Esophagus (tissue), 2 donors: Measurements from ENCODE around the gene ZNF792. TPM values are rescaled to one million over a fixed set of nuclear protein-coding genes. Genes with fewer than 3 reads are reported as not detected.
"Not testable (repeated sequence)": the region's sequence is repeated elsewhere in the genome, so short reads cannot be mapped to it uniquely, and the experiment has no call there.

Source experiments
- H3K27ac ChIP-seq, 2 donors: one replicate each; pipeline ENCODE4 v1.5.1; 2013; ENCODE audit warnings: low read depth in 2 of 2, mild to moderate bottlenecking in 2 of 2, inconsistent platforms in 1 of 2, low read length in 1 of 2, moderate library complexity in 1 of 2
- H3K27me3 ChIP-seq, 2 donors: one replicate each; pipeline ENCODE4 v1.6.1; 2013; ENCODE audit warnings: low read length in 2 of 2, control low read depth in 1 of 2, mild to moderate bottlenecking in 1 of 2; ENCODE audit not compliant: insufficient read depth in 2 of 2, control insufficient read depth in 1 of 2
- H3K36me3 ChIP-seq, 2 donors: one replicate each; pipeline ENCODE4 v1.6.1; 2013; ENCODE audit warnings: low read length in 1 of 2; ENCODE audit not compliant: control insufficient read depth in 2 of 2, insufficient read depth in 2 of 2
- H3K4me1 ChIP-seq, 2 donors: one replicate each; pipeline ENCODE4 v1.6.1; 2013; ENCODE audit warnings: low read length in 1 of 2; ENCODE audit not compliant: control insufficient read depth in 2 of 2, insufficient read depth in 2 of 2
- H3K4me3 ChIP-seq, 2 donors: one replicate each; pipeline ENCODE4 v1.5.1; 2013; ENCODE audit warnings: low read length in 2 of 2, mild to moderate bottlenecking in 2 of 2, low read depth in 1 of 2, moderate library complexity in 1 of 2
- H3K9me3 ChIP-seq, 2 donors: one replicate each; pipeline ENCODE4 v1.6.1; 2013; ENCODE audit warnings: mild to moderate bottlenecking in 2 of 2, low read depth in 1 of 2, low read length in 1 of 2, moderate library complexity in 1 of 2; ENCODE audit not compliant: control insufficient read depth in 2 of 2, insufficient read depth in 1 of 2
- WGBS, 2 donors: extraction: QIAGEN DNeasy Blood & Tissue Kit; methylation state at CpG; one replicate each; pipeline ENCODE4 v1.1.7; 2013; 5-methylcytosine and 5-hydroxymethylcytosine counted together
- polyA plus RNA-seq, 2 donors: library from polyadenylated mRNA; stranded (reverse); fragments of 200-250 nt; gene quantifications; one replicate each; pipeline ENCODE4 v1.2.3, GENCODE V29; 2013
- donor health status: healthy with polysubstance abuse.
- donor health status: Bipolar disorder and iron deficiency.

ZNF792 gene
- under 1 TPM; 0.41 to 0.65 TPM for polyA plus RNA-seq

DNA sequence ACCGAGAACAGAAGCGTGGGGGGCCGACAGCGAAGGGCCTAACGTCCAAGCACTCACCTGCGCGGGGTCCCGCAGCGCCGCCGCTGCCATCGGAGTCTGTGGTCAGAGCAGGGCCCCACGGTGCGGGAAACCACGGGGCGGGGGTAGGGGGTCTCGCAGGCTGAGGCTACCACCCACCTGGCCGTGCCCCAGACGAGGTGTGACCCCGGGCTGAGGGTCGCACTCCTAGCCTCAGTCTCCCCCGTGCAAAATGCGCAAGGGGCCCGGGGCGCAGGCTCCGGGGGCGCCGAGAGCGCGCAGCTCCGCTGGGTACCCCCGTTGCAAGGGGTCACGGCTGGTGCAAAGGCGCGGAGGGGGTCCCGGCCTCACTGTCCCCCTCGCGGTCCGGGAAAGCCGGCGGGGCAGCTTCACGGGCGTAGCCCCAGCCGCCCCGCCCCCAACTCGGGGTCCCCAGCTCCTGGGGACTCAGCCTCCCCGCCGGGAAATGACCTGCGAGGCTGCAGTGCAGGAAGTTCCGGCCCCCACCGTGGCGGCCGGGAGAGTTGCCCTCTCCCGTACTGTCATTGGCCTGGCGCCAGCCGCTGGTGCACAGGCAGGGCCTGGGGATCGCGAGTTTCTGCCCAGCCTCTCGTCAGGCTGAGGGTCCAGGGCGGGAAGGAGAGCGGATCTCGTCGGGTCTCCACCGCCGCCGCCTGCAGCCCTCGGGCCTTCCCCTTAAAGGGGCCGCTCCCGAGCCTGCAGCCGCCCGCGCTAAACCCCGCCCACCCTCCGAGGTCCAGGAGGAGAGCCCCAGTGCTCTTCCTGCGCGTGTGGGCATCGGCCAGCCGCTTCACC lies at the start of gene ZNF792:
Gene ZNF792 (minus strand): TSS at position 657 of the 834 bp plus-strand sequence. CDS start 567 bp downstream, at position 90.
- Histone ChIP-seq H3K4me1 (peaks cover 0 to 10% of the 10 kb centered on the region in 2 donors), H3K4me3 (peak within 1 kb of the TSS; percentile 74 to 81), H3K27ac (peak within 1 kb of the TSS; percentile 25 to 54), H3K36me3 (peaks cover 13 to 21% of the 10 kb centered on the region in 2 donors), H3K9me3 (peaks cover 12 to 29% of the 10 kb centered on the region in 2 donors), H3K27me3 (no peaks in the 10 kb centered on the region)
- WGBS, 2 donors: 0 to 1% methylated on average over 63 to 78 of the region's 78 CpGs

DNA sequence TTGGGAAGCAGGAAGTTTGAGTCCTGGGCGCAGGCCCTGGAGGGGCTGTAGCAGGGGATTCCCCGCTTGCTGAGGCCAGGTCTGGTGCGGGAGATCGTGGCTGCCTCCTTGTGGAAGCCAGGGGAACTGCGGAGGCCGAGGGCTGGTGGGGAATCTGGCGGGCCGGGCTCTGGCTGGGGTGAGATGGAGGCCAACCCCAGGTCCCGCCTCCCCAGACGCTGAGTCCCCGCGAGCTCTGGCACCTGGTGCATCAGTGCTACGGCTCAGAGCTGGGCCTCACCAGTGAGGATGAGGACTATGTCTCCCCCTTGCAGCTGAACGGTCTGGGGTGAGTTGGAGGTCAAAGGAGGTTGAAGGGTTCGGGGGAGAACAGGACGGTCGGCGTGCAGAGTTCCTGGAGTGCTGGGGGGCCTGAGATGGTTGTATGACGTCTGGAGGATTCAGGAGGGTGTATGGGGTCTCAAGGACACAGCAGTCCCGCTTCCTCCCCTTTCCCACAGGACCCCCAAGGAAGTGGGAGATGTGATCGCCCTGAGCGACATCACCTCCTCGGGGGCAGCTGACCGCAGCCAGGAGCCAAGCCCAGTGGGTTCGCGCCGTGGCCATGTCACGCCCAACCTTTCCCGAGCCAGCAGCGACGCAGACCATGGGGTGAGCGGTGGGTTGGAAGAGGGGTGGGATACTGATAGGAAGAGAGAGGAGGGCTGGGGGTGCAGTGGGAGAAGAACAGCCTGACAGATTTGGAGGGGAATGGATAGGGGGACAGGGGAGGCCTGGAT lies 49.2 kb upstream of the ZNF792 start:
- H3K36me3 ChIP-seq: peaks cover 4 to 15% of the 10 kb centered on the region in 2 donors
- no peaks in the 10 kb centered on the region for H3K9me3 ChIP-seq
- H3K27ac ChIP-seq: peak overlapping the region in 1 of 2 donors; percentile 6
- 53 to 55% methylated on average over 32 of the region's 32 CpGs for WGBS, 2 donors
- no peak overlapping the region for H3K4me3 ChIP-seq
- no peaks in the 10 kb centered on the region for H3K27me3 ChIP-seq
- H3K4me1 ChIP-seq: peaks cover 0 to 5% of the 10 kb centered on the region in 2 donors

DNA sequence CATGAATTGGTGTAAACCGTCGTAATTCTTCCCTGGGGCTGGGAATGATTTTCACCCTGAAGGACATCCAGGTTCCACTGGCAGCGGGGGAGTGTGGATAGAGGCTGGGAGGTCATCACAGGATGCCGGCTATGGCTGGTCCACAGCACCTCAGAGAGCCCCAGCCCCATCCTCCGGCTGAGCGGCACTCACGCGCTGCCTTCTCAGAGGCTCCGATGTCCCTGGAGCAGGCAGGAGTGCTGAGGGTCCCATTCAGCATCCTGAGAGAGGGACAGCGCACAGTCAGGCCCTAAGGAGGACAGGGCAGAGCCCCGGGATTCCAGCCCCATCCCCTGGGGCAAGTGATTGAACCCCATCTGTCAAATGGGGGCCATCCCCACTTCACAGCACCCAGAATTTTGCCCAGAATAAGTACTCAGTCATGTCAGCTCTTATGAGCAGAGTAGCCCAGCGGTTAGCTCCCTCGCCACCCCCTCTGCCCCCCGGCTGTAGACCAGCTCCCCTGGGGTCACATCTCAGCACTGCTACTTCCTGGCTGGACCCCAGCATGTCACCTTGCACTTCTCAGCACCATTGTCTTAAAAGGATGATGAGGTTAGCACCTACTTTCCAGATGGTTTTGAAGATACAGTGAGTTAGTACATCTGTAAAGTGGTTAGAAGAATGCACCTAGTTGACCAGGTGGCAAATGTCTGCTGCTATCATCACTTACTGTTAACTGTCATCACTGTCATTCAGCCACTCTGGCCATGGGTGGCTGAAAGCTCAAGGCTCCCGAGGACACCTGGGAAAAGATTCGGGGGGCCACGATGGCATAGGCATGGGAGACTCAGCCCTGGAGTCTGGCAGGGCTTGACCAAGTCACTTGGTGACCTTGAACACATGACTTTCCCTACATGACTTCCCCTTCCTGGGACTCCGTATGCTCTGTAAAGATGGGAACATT lies 48.0 kb upstream of the ZNF792 start:
- Histone ChIP-seq H3K27me3 (no peaks in the 10 kb centered on the region), H3K4me1 (peaks cover 0 to 5% of the 10 kb centered on the region in 2 donors), H3K36me3 (peaks cover 0 to 15% of the 10 kb centered on the region in 2 donors), H3K9me3 (no peaks in the 10 kb centered on the region), H3K4me3 (no peak overlapping the region), H3K27ac (peak overlapping the region in 1 of 2 donors; percentile 37)
- 85 to 86% methylated on average over 18 of the region's 18 CpGs for WGBS, 2 donors

DNA sequence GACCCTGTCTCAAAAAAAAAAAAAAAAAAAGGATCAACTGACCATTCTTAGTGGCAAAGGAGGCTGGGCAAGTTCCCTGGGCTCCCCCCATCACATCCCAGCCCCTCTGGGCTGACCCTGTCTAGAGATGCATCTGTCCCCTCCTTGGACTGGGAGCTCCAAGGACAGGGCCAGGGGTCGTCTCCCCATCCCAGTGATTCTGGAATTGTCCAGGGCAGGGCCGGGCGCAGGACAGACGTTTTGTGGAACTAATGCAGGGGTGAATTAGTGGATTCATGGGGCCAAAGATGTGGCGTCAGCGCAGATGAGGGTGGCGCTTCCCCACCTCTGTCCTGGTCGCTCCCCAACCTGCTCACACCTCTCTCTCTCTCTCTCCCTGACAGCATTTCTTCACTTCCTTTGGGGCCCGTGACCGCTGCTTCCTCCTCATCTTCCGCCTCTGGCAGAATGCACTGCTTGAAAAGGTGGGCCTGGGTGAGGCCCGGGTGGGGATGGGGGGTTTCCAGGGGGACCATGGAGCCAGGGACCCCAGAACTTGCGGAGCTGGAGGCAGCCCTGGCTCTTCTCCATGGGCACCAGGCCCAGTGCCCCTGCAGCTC lies 47.2 kb upstream of the ZNF792 start:
- WGBS, 2 donors: 79 to 81% methylated on average over 13 of the region's 13 CpGs
- H3K9me3 ChIP-seq: no peaks in the 10 kb centered on the region
- H3K36me3 ChIP-seq: peaks cover 0 to 15% of the 10 kb centered on the region in 2 donors
- H3K4me3 ChIP-seq: no peak overlapping the region
- H3K4me1 ChIP-seq: peaks cover 0 to 5% of the 10 kb centered on the region in 2 donors
- H3K27me3 ChIP-seq: no peaks in the 10 kb centered on the region
- H3K27ac ChIP-seq: no peak overlapping the region

- Histone ChIP-seq H3K36me3 (peaks cover 0 to 10% of the 10 kb centered on the region in 2 donors), H3K27ac (no peak overlapping the region), H3K4me3 (no peak overlapping the region), H3K27me3 (no peaks in the 10 kb centered on the region), H3K4me1 (peaks cover 0 to 6% of the 10 kb centered on the region in 2 donors), H3K9me3 (no peaks in the 10 kb centered on the region)
- 89 to 92% methylated on average over 36 of the region's 36 CpGs for WGBS, 2 donors
These were observed 45.7 kb upstream of the ZNF792 start for GRCh38 chr19:35009424-35010415.

DNA sequence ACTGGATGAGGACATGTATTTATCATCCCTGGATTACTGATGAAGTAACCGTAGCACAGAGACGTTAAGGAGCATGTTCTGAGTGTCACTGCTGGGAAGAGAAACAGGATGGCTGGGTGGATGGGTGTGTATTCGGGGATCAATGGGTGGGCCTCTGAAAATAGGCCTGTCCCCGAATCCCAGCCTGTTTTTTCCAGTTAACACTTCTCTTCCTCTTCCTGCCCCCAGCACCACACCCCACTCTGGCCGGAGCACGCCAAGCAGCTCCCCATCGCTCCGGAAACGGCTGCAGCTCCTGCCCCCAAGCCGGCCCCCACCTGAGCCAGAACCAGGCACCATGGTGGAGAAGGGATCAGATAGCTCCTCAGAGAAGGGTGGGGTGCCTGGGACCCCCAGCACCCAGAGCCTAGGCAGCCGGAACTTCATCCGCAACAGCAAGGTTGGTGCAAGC lies 44.9 kb upstream of the ZNF792 start:
- Histone ChIP-seq H3K27ac (no peak overlapping the region), H3K9me3 (no peaks in the 10 kb centered on the region), H3K27me3 (no peaks in the 10 kb centered on the region), H3K4me1 (peaks cover 0 to 6% of the 10 kb centered on the region in 2 donors), H3K36me3 (peaks cover 0 to 10% of the 10 kb centered on the region in 2 donors), H3K4me3 (no peak overlapping the region)
- WGBS, 2 donors: 74 to 87% methylated on average over 12 of the region's 12 CpGs

DNA sequence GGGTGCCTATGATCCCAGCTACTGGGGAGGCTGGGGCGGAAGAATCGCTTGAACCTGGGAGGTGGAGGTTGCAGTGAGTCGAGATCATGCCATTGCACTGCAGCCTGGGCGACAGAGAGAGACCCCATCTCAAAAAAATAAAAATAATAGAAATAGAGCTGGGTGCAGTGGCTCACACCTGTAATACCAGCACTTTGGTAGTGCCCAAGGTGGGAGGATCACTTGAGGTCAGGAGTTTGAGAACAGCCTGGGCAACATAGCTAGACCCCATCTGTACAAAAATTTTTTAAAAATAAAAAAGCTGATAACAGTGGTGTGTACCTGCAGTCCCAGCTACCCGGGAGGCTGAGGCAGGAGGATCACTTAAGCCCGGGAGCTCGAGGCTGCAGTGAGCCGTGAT lies 43.4 kb upstream of the ZNF792 start:
- H3K36me3 ChIP-seq: peaks cover 0 to 10% of the 10 kb centered on the region in 2 donors
- H3K4me1 ChIP-seq, H3K27me3 ChIP-seq, H3K27ac ChIP-seq, H3K4me3 ChIP-seq, H3K9me3 ChIP-seq: not testable (repeated sequence)
- WGBS, 2 donors: 97 to 98% methylated on average over 8 of the region's 8 CpGs

DNA sequence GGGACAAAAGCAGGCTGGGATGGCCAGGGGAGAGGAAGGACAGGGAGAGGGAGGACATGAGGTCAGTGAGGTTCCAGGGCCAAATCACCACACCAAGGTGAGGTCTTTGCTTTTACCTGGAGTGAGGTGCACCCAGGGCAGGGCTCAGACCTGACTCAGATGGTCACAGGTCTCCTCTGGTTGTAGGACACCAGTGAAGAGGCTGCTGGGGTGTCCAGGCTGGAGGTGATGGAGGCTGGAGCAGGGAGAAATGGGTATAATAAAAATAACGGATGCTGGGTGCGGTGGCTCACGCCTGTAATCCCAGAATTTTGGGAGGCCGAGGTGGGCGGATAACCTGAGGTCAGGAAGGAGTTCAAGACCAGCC lies 43.0 kb upstream of the ZNF792 start:
- H3K4me3 ChIP-seq: no peak overlapping the region
- peaks cover 0 to 10% of the 10 kb centered on the region in 2 donors for H3K36me3 ChIP-seq
- peak overlapping the region in 1 of 2 donors; percentile 47 for H3K27ac ChIP-seq
- H3K9me3 ChIP-seq: no peaks in the 10 kb centered on the region
- peaks cover 0 to 8% of the 10 kb centered on the region in 2 donors for H3K4me1 ChIP-seq
- H3K27me3 ChIP-seq: no peaks in the 10 kb centered on the region
- WGBS, 2 donors: 92 to 94% methylated on average over 5 of the region's 5 CpGs
